ENCODE measurements around the gene SUGCT. TPM values are rescaled to one million over a fixed set of nuclear protein-coding genes. Genes with fewer than 3 reads are reported as not detected.
A peak's percentile ranks its signal among the peaks of the same experiment; 100 is the strongest.

Gene SUGCT
- total and polyA plus RNA-seq, 8 donors: 0.87 to 8.0 (median 2.9) TPM; not detected in 1

- Histone ChIP-seq H3K4me3 (no peak overlapping the region), H3K9me3 (no peaks in the 10 kb centered on the region), H3K27me3 (no peaks in the 10 kb centered on the region), H3K27ac (no peak overlapping the region), H3K36me3 (no peaks in the 10 kb centered on the region), H3K4me1 (no peaks in the 10 kb centered on the region)
- intact Hi-C loops (cut with DNase I; ENCODE audit: low total_unique reads): no loop called here
- TF ChIP-seq POLR2A (IDR thresholded peaks at IDR 0.05) (no peak), POLR2AphosphoS5 (IDR thresholded peaks at IDR 0.05) (no peak), EP300 (IDR thresholded peaks at IDR 0.05) (no peak), CTCF (IDR thresholded peaks at IDR 0.05) (no peak)
- DNase-seq: no peak
- 86 to 89% (median 88%) methylated on average over 5 of the region's 5 CpGs for WGBS, 5 donors
These were observed 447.7 kb downstream of the SUGCT start for GRCh38 chr7:40582539-40582938.

GRCh38 chr7:40583667-40584444 is 449.1 kb downstream of the SUGCT start:
- no peaks in the 10 kb centered on the region for H3K27me3 ChIP-seq
- no peak overlapping the region for H3K4me3 ChIP-seq
- no peaks in the 10 kb centered on the region for H3K9me3 ChIP-seq
- H3K27ac ChIP-seq: no peak overlapping the region
- H3K4me1 ChIP-seq: no peaks in the 10 kb centered on the region
- no peak for TF ChIP-seq POLR2A (IDR thresholded peaks at IDR 0.05)
- TF ChIP-seq EP300 (IDR thresholded peaks at IDR 0.05): no peak
- TF ChIP-seq CTCF (IDR thresholded peaks at IDR 0.05): no peak
- no peak for TF ChIP-seq POLR2AphosphoS5 (IDR thresholded peaks at IDR 0.05)
- WGBS, 5 donors: 53 to 59% (median 57%) methylated on average over 5 of the region's 5 CpGs
- DNase-seq: peak in 1 of 2 donors; percentile 5
- intact Hi-C loops (cut with DNase I; ENCODE audit: low total_unique reads): no loop called here
- H3K36me3 ChIP-seq: no peaks in the 10 kb centered on the region

GRCh38 chr7:40584667-40585433 is 450.0 kb downstream of the SUGCT start:
- Histone ChIP-seq H3K27me3 (no peaks in the 10 kb centered on the region), H3K9me3 (peaks cover 0 to 6% (median 0%) of the 10 kb centered on the region in 4 donors), H3K4me3 (no peak overlapping the region), H3K4me1 (no peaks in the 10 kb centered on the region), H3K27ac (no peak overlapping the region), H3K36me3 (no peaks in the 10 kb centered on the region)
- intact Hi-C loops (cut with DNase I; ENCODE audit: low total_unique reads): no loop called here
- WGBS, 5 donors: 79 to 85% (median 80%) methylated on average over 4 of the region's 4 CpGs
- DNase-seq: no peak
- TF ChIP-seq CTCF (IDR thresholded peaks at IDR 0.05): no peak
- TF ChIP-seq EP300 (IDR thresholded peaks at IDR 0.05): no peak
- TF ChIP-seq POLR2AphosphoS5 (IDR thresholded peaks at IDR 0.05): no peak
- TF ChIP-seq POLR2A (IDR thresholded peaks at IDR 0.05): no peak

- no peaks in the 10 kb centered on the region for H3K36me3 ChIP-seq
- no peak for TF ChIP-seq POLR2AphosphoS5 (IDR thresholded peaks at IDR 0.05)
- no peak for TF ChIP-seq POLR2A (IDR thresholded peaks at IDR 0.05)
- TF ChIP-seq EP300 (IDR thresholded peaks at IDR 0.05): no peak
- TF ChIP-seq CTCF (IDR thresholded peaks at IDR 0.05): no peak
- 76 to 93% (median 87%) methylated on average over 1 of the region's 1 CpG for WGBS, 5 donors
- intact Hi-C loops (cut with DNase I; ENCODE audit: low total_unique reads): no loop called here
- no peak overlapping the region for H3K4me3 ChIP-seq
- H3K4me1 ChIP-seq: no peaks in the 10 kb centered on the region
- H3K27me3 ChIP-seq: no peaks in the 10 kb centered on the region
- DNase-seq: no peak
- H3K27ac ChIP-seq: no peak overlapping the region
- H3K9me3 ChIP-seq: peaks cover 0 to 16% (median 3%) of the 10 kb centered on the region in 4 donors
These were observed 451.4 kb downstream of the SUGCT start for GRCh38 chr7:40586197-40586596.

All from stomach (tissue), 9 donors.